ENCODE data around the gene RBCK1.

The RBCK1 gene

GRCh38 chr20:421685-422250 lies 13.7 kb downstream of the RBCK1 start:
- no peak for ATAC-seq
- TF ChIP-seq BACH2 (CRISPR knock-in tag; IDR thresholded peaks at IDR 0.05; ENCODE audit: borderline replicate concordance) (no peak), ZNF70 (CRISPR knock-in tag; IDR thresholded peaks at IDR 0.05) (no peak), ISL1 (CRISPR knock-in tag; IDR thresholded peaks at IDR 0.05) (no peak), PPARA (CRISPR knock-in tag; IDR thresholded peaks at IDR 0.05; ENCODE audit: borderline replicate concordance) (no peak), TSHZ2 (CRISPR knock-in tag; IDR thresholded peaks at IDR 0.05) (no peak), SNAI2 (CRISPR knock-in tag; IDR thresholded peaks at IDR 0.05) (no peak), CSDC2 (CRISPR knock-in tag; IDR thresholded peaks at IDR 0.05) (no peak), OSR1 (CRISPR knock-in tag; IDR thresholded peaks at IDR 0.05) (no peak), ZNF8 (CRISPR knock-in tag; IDR thresholded peaks at IDR 0.05) (no peak), ZFP30 (CRISPR knock-in tag; IDR thresholded peaks at IDR 0.05) (no peak), PATZ1 (CRISPR knock-in tag; IDR thresholded peaks at IDR 0.05; ENCODE audit: borderline replicate concordance) (no peak)

GRCh38 chr20:426566-426965 lies 18.5 kb downstream of the RBCK1 start:
- no peak for TF ChIP-seq ZFP30 (CRISPR knock-in tag; IDR thresholded peaks at IDR 0.05)
- TF ChIP-seq ZFP3 (CRISPR knock-in tag; IDR thresholded peaks at IDR 0.05) = no peak
- TF ChIP-seq POU6F1 (CRISPR knock-in tag; IDR thresholded peaks at IDR 0.05; ENCODE audit: borderline replicate concordance, low read depth) = no peak
- no peak for ATAC-seq

- ATAC-seq = no peak
- TF ChIP-seq OSR1 (CRISPR knock-in tag; IDR thresholded peaks at IDR 0.05) (no peak), ISL1 (CRISPR knock-in tag; IDR thresholded peaks at IDR 0.05) (no peak), BACH2 (CRISPR knock-in tag; IDR thresholded peaks at IDR 0.05; ENCODE audit: borderline replicate concordance) (no peak)
Observed at GRCh38 chr20:427401-427800, 19.3 kb downstream of the RBCK1 start.

GRCh38 chr20:427849-428657 lies 20.0 kb downstream of the RBCK1 start:
- ATAC-seq = no peak
- TF ChIP-seq POU6F1 (CRISPR knock-in tag; IDR thresholded peaks at IDR 0.05; ENCODE audit: borderline replicate concordance, low read depth) = no peak
- TF ChIP-seq ZFP30 (CRISPR knock-in tag; IDR thresholded peaks at IDR 0.05) = no peak
- TF ChIP-seq TSHZ2 (CRISPR knock-in tag; IDR thresholded peaks at IDR 0.05) = no peak
- TF ChIP-seq RARB (CRISPR knock-in tag; IDR thresholded peaks at IDR 0.05) = no peak
- TF ChIP-seq ZNF565 (CRISPR knock-in tag; conservative IDR thresholded peaks at IDR 0.05; ENCODE audit: low read depth) = no peak
- no peak for TF ChIP-seq OSR1 (CRISPR knock-in tag; IDR thresholded peaks at IDR 0.05)
- no peak for TF ChIP-seq CSDC2 (CRISPR knock-in tag; IDR thresholded peaks at IDR 0.05)
- TF ChIP-seq PPARA (CRISPR knock-in tag; IDR thresholded peaks at IDR 0.05; ENCODE audit: borderline replicate concordance) = no peak
- TF ChIP-seq ESRRG (CRISPR knock-in tag; IDR thresholded peaks at IDR 0.05) = no peak
- TF ChIP-seq ZC3H10 (CRISPR knock-in tag; IDR thresholded peaks at IDR 0.05) = no peak
- no peak for TF ChIP-seq ISL1 (CRISPR knock-in tag; IDR thresholded peaks at IDR 0.05)
- TF ChIP-seq TCF4 (CRISPR knock-in tag; IDR thresholded peaks at IDR 0.05; ENCODE audit: borderline replicate concordance) = no peak
- TF ChIP-seq BACH2 (CRISPR knock-in tag; IDR thresholded peaks at IDR 0.05; ENCODE audit: borderline replicate concordance) = no peak
- TF ChIP-seq PATZ1 (CRISPR knock-in tag; IDR thresholded peaks at IDR 0.05; ENCODE audit: borderline replicate concordance) = no peak
- no peak for TF ChIP-seq CREB5 (CRISPR knock-in tag; IDR thresholded peaks at IDR 0.05; ENCODE audit: low read depth)
- TF ChIP-seq ZFP3 (CRISPR knock-in tag; IDR thresholded peaks at IDR 0.05) = no peak

All from SK-N-SH treated with all-trans-retinoic acid at 6 μM for 48 hours (cell line).